MM.1S (cell line): Measurements from ENCODE around the gene MT1F.

ENCODE experiments used
- EZH2 ChIP-seq: fragments of 300-600 bp; sonication (generic); optimal IDR thresholded peaks from 2 replicates; pipeline ENCODE3; 2017; ENCODE audit warnings: low read depth, mild to moderate bottlenecking, antibody characterized with exemption, low read length, mixed read lengths
- EZH2phosphoT487 ChIP-seq: fragments of 300-600 bp; sonication (generic); IDR thresholded peaks from 2 replicates; pipeline ENCODE4 v1.6.1; 2018; ENCODE audit warnings: antibody characterized with exemption, low read length
- TF ChIP-seq, protein P1 (sequence below): fragments of 300-600 bp; sonication (generic); IDR thresholded peaks from 2 replicates; pipeline ENCODE4 v1.5.1; 2016; ENCODE audit warnings: antibody characterized with exemption, low read length, mixed read lengths

DNA sequence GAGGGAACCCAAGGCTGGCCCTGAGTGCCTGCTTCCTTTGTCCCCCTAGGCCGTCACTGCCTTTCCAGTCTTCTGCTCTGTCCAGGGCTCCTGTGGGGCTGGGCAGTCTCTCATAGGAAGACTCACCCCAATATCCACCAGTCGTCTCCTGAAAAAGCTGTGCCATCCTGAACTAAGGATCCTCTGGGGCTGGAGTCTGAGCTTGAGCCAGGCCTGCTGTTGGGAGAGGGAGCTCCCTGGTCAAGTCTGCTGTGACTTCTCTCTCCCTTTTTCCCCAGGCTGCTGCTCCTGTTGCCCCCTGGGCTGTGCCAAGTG, 12.8 kb downstream of the MT1F start:
- TF ChIP-seq, protein P1, sequence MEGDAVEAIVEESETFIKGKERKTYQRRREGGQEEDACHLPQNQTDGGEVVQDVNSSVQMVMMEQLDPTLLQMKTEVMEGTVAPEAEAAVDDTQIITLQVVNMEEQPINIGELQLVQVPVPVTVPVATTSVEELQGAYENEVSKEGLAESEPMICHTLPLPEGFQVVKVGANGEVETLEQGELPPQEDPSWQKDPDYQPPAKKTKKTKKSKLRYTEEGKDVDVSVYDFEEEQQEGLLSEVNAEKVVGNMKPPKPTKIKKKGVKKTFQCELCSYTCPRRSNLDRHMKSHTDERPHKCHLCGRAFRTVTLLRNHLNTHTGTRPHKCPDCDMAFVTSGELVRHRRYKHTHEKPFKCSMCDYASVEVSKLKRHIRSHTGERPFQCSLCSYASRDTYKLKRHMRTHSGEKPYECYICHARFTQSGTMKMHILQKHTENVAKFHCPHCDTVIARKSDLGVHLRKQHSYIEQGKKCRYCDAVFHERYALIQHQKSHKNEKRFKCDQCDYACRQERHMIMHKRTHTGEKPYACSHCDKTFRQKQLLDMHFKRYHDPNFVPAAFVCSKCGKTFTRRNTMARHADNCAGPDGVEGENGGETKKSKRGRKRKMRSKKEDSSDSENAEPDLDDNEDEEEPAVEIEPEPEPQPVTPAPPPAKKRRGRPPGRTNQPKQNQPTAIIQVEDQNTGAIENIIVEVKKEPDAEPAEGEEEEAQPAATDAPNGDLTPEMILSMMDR, result no peak
- TF ChIP-seq EZH2phosphoT487 (no peak), EZH2 (no peak)
